GM12865 (cell line): ENCODE measurements around the gene RGCC.

Experiments used
- DNase-seq: peaks from one replicate; pipeline ENCODE4 v3.0.0; 2010; ENCODE audit warnings: low read depth
- H3K4me3 ChIP-seq: 2 replicates; pipeline ENCODE4 v1.5.1; 2011; ENCODE audit warnings: mild to moderate bottlenecking, low read depth, low read length, control low read depth
- TF ChIP-seq, protein P1 (sequence below): IDR thresholded peaks from 2 replicates; pipeline ENCODE4 v1.5.1; 2011; ENCODE audit warnings: low read length, control low read depth, low read depth, inconsistent platforms; ENCODE audit not compliant: insufficient read depth; ENCODE audit errors: missing control alignments

RGCC gene, protein sequence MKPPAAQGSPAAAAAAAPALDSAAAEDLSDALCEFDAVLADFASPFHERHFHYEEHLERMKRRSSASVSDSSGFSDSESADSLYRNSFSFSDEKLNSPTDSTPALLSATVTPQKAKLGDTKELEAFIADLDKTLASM

DNA sequence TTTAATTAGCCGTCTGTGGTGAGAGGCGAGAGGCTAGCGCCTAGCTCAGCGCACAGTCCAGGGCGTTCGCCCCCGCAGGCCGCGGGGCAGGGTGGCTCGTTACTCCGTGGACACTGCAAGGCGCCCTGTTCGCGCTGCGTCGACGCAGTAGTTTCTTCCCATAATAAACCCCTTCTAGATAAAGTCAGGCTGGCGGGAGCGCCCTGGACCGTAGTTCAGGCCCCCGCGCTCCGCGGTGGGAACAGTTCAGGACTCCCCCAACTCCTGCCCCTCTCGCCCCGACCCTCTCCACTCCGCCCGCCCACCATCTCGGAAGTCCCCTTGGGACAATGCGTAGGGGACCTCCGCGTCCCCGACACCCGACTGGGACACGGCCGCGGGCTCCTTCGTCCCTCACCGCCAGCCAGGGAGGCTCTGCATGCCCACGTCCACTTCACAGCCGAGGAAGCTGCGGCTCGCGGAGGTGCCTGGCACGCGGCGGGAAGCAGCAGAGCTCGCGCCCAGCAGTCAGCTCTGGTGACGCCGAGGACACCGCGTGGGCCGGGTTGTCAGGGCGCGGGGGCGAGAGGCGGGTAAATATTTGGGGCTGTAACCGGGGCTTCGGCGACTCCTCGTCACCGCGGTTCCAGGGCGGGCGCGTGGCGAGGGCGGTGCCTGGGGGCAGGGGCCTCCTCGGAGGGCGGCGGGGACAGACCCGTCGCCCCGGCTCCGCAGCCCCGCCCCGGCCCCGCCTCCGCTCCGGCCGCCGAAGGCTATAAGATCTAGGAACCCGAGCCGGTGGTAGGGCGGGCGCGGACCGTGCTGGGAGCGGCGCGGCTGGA lies at the start of gene RGCC:
RGCC (plus strand) TSS at position 783 of the 821 bp plus-strand sequence. CDS start 158 bp downstream, outside the sequence.
- TF ChIP-seq, protein P1, sequence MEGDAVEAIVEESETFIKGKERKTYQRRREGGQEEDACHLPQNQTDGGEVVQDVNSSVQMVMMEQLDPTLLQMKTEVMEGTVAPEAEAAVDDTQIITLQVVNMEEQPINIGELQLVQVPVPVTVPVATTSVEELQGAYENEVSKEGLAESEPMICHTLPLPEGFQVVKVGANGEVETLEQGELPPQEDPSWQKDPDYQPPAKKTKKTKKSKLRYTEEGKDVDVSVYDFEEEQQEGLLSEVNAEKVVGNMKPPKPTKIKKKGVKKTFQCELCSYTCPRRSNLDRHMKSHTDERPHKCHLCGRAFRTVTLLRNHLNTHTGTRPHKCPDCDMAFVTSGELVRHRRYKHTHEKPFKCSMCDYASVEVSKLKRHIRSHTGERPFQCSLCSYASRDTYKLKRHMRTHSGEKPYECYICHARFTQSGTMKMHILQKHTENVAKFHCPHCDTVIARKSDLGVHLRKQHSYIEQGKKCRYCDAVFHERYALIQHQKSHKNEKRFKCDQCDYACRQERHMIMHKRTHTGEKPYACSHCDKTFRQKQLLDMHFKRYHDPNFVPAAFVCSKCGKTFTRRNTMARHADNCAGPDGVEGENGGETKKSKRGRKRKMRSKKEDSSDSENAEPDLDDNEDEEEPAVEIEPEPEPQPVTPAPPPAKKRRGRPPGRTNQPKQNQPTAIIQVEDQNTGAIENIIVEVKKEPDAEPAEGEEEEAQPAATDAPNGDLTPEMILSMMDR: no peak
- DNase-seq: peak; percentile 69
- H3K4me3 ChIP-seq: peak within 1 kb of the TSS; percentile 77

DNA sequence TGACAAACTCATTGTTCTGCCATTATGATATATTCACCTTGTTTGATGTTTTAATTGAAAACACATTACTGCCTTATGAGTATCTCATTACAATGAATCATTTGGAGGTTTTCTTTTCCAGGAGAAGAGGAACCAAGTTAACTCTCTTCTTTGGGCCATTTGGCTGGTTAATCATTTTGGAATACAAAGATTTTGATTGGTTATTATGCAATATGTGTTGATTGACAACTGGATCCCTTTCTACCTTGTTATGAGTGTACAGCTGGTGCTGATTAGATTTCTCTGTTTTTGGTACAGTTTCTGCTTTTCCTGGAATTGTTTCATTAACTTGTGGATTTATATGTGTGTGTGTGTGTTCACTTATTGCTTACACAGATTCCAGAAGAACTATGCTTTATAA lies 49.2 kb upstream of the RGCC start:
- no peak for DNase-seq
- TF ChIP-seq, protein P1: no peak
- no peak overlapping the region for H3K4me3 ChIP-seq

DNA sequence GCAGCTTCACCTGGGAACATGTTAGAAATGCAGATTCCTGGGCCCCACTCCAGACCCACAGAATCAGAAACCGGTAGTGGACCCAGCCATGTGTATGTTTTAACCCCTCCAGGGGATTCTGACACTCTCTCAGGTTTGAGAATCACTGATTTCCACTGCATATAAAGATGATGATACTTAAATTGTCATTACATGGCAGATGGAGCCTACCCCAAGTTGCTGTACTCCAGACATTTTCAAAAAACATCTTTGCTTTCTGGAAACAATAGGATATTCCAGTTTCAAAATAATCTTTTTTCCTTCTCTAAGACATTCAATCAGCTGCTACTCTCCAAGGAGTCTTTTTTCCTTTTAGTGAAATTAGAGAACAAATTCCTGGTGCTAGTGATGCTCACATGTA lies 48.6 kb upstream of the RGCC start:
- H3K4me3 ChIP-seq: no peak overlapping the region
- DNase-seq: no peak
- TF ChIP-seq, protein P1: no peak

DNA sequence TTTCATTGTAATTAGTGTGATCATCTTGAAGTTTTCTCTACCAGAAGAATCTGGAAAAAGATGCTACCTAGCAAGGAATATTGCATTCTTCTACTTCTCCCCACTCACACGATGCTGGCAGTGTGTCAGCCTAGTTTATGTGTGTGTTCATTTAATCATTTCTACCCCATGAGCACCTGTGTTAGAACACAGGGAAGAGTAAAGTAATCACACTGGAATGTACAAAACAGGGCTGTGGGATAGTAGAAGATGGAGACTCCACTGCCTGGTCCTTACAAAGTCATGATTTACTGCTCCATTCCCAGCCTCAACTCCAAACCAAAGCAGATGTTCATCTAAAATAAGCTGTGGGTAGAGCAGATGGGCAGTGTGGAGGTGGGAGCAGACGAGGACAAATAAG lies 47.7 kb upstream of the RGCC start:
- no peak for DNase-seq
- TF ChIP-seq, protein P1: no peak
- no peak overlapping the region for H3K4me3 ChIP-seq

DNA sequence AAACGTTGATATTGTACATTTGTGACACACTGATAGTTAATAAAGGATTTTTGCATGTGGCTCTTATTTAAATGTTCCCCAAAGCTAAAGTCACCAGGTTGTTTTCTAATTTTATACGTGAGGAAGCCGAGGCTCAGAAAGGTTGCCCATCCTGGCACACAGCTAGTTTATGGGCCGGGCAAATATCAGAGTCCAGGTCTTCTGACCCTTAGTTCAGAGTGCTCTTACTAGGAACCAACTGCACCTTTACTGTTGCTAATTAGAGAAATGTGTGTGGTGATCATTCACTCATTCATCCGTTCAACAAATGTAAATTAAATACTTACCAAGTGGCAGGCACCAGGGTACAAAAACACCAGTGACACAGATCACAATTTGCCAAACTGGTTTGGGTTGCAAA lies 46.3 kb upstream of the RGCC start:
- H3K4me3 ChIP-seq: no peak overlapping the region
- DNase-seq: no peak
- TF ChIP-seq, protein P1: no peak

DNA sequence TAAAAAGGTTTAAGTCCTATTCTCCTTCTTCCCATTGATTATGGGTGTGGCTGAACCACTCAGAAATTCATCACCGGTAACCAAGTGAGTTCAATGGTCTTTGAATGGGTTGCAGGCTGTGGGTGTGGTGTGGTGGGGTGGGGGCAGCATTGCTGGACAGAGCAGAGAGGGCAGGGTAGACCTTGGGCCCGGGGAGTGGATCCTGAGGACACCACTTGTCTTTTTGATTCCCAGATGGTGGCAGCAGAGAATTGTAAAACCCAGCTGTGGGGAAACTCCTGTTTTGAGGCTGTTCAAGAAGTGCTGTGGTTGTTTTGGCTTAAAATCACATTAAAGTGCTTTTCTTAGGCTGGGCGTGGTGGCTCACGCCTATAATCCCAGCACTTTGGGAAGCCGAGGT lies 45.8 kb upstream of the RGCC start:
- TF ChIP-seq, protein P1: peak; percentile 27
- peak; percentile 34 for DNase-seq

More for the DNA sequence above, 45.8 kb upstream of the RGCC start:
- H3K4me3 ChIP-seq: no peak overlapping the region
